ENCODE results near the gene BCL6B. TPM values are rescaled to one million over a fixed set of nuclear protein-coding genes. Genes with fewer than 3 reads are reported as not detected.
A peak's percentile ranks its signal among the peaks of the same experiment; 100 is the strongest.

The BCL6B gene
- total RNA-seq, 4 donors from 2014 or later = 0.15 to 1.9 (median 0.67) TPM

DNA sequence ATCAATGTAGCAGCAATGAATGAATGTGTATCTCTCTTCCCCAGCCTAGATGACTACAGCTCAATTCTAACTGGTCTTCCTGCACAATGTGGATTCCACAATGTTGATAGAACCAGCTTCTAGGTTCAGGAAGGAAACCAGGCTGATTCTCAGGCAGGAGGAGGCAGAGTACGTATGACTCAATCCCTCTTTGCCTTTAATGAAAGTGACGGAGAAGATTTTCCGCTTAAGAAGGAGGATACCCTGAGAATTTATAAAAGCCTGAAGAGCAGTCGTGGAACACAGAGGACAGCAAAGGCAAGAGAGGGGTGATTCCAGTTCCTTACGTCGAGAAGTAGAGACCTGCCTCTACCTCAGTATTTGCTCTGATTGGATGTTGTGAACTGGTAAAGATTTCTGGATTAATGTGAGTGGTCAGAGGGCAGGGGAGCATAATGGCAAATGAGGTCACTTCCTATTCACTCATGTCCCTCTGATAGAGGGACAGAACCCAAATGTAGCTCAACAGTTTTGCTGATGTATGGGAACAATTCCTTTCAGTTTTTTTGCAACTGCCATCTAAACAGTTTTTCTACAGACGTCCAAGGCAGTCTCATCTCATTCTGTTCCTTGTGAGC, 36.1 kb downstream of the BCL6B start:
- H3K27ac ChIP-seq = peak overlapping the region; percentile 53 to 84 (median 65)
- peaks cover 0 to 39% (median 7%) of the 10 kb centered on the region in 3 donors for H3K4me1 ChIP-seq
- DNase-seq = no peak
- H3K4me3 ChIP-seq = no peak overlapping the region
- 40 to 41% methylated on average over 7 of the region's 7 CpGs for WGBS, 2 donors
- TF ChIP-seq POLR2A (IDR thresholded peaks at IDR 0.05) = no peak
- H3K9me3 ChIP-seq = no peaks in the 10 kb centered on the region
- intact Hi-C loops (cut with DNase I) = no loop called here
- no peaks in the 10 kb centered on the region for H3K27me3 ChIP-seq
- H3K36me3 ChIP-seq = no peaks in the 10 kb centered on the region

DNA sequence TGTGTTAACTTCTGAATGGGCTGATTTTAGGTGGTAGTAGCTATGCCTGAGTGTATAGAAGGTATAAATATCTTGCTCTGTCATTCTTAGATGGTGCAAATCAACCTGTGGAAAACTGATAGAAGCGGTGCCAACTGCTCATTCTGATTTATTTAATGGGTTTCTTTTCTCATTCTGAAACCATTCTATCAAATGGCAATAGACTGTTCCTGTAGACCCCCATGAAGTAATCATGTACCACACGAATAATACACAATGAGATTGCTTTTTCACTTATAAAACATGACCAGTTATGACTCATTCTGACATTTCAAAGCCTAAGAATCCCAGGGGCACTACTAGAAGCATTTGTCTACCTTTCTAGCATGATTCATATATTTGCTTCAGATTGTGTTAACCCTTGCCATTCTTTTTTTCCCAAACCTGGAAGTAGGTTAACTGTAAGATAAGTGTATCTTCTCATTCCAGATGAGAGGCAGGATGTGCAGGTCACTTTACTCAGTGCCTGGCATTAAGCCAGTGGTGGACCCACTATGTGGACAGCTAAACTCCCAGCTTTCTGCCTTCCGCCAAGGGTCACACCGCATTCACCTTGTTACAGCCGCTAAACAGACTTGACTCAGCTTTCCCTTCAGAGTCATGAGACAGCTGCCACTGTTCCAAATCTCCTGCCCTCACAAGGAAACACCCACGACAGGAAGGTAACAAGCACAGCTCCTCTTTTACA, 37.5 kb downstream of the BCL6B start:
- Histone ChIP-seq H3K27ac (peak overlapping the region; percentile 59 to 86 (median 80)), H3K36me3 (no peaks in the 10 kb centered on the region), H3K4me1 (peaks cover 0 to 39% (median 7%) of the 10 kb centered on the region in 3 donors), H3K9me3 (no peaks in the 10 kb centered on the region), H3K27me3 (no peaks in the 10 kb centered on the region), H3K4me3 (peak overlapping the region in 1 of 4 donors; percentile 19)
- TF ChIP-seq, protein P1, sequence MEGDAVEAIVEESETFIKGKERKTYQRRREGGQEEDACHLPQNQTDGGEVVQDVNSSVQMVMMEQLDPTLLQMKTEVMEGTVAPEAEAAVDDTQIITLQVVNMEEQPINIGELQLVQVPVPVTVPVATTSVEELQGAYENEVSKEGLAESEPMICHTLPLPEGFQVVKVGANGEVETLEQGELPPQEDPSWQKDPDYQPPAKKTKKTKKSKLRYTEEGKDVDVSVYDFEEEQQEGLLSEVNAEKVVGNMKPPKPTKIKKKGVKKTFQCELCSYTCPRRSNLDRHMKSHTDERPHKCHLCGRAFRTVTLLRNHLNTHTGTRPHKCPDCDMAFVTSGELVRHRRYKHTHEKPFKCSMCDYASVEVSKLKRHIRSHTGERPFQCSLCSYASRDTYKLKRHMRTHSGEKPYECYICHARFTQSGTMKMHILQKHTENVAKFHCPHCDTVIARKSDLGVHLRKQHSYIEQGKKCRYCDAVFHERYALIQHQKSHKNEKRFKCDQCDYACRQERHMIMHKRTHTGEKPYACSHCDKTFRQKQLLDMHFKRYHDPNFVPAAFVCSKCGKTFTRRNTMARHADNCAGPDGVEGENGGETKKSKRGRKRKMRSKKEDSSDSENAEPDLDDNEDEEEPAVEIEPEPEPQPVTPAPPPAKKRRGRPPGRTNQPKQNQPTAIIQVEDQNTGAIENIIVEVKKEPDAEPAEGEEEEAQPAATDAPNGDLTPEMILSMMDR (IDR thresholded peaks at IDR 0.05) = no peak
- TF ChIP-seq POLR2A (IDR thresholded peaks at IDR 0.05) = no peak
- intact Hi-C loops (cut with DNase I) = no loop called here
- WGBS, 2 donors = 3 to 31% methylated on average over 6 of the region's 6 CpGs
- no peak for DNase-seq

DNA sequence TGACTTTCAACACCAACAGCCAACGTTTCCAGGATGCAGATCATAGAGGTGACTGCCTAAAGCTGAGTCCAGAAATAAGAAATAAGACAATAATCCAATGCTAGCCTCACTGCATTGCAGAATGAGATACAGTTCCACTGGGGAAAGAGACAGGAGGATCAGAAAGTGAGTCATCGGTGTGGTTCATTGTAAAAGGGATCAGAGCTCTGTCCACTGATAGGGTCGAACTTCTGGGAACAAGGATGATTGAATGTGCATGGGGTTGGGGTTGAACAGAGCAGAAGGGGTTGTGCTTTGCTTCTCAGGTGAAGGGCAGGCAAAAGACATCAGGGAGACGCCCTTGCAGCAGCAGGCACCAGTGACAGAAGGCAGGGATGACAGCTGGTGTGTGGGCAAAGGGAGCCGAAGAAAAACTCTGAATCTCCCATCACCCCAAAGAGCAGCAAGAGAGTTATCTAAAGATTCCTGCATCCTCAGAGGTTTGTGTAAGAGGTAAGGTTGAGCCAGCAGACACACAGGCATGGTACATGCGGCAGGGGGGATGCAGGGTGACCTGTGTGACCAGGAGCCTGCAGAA, 40.8 kb downstream of the BCL6B start:
- intact Hi-C loops (cut with DNase I) = no loop called here
- no peak for DNase-seq
- no peak overlapping the region for H3K4me3 ChIP-seq
- TF ChIP-seq, protein P1 (IDR thresholded peaks at IDR 0.05) = no peak
- no peak for TF ChIP-seq POLR2A (IDR thresholded peaks at IDR 0.05)
- H3K9me3 ChIP-seq = peaks cover 0 to 11% (median 9%) of the 10 kb centered on the region in 3 donors
- H3K36me3 ChIP-seq = no peaks in the 10 kb centered on the region
- no peak overlapping the region for H3K27ac ChIP-seq
- H3K4me1 ChIP-seq = peaks cover 0 to 35% (median 7%) of the 10 kb centered on the region in 3 donors
- H3K27me3 ChIP-seq = no peaks in the 10 kb centered on the region
- WGBS, 2 donors = 51 to 65% methylated on average over 6 of the region's 6 CpGs

DNA sequence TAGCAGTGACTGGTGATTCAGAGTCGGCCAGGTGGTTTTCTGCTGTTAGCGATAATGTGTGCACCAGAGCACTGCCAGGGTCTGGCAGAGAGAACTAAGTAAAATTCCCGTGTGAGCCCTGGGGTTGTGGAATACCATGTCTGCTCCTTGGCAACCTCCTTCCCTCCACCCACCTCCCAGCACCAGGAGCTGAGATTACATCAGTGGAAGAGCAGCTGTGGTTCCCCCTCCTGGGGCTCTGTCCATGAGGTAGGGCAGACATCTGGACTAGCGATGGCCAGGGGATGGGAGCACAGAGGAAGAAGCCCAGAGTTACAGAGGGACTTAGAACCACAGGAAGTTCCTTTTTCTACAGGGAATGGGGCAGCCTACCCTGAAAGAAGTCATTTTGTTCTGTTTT, 41.4 kb downstream of the BCL6B start:
- H3K4me3 ChIP-seq = no peak overlapping the region
- intact Hi-C loops (cut with DNase I) = no loop called here
- DNase-seq = no peak
- no peak overlapping the region for H3K27ac ChIP-seq
- no peaks in the 10 kb centered on the region for H3K27me3 ChIP-seq
- H3K36me3 ChIP-seq = no peaks in the 10 kb centered on the region
- peaks cover 0 to 29% (median 3%) of the 10 kb centered on the region in 3 donors for H3K4me1 ChIP-seq
- H3K9me3 ChIP-seq = peaks cover 0 to 14% (median 9%) of the 10 kb centered on the region in 3 donors
- TF ChIP-seq, protein P1 (IDR thresholded peaks at IDR 0.05) = no peak
- TF ChIP-seq POLR2A (IDR thresholded peaks at IDR 0.05) = no peak
- WGBS, 2 donors = 33 to 36% methylated on average over 3 of the region's 4 CpGs

DNA sequence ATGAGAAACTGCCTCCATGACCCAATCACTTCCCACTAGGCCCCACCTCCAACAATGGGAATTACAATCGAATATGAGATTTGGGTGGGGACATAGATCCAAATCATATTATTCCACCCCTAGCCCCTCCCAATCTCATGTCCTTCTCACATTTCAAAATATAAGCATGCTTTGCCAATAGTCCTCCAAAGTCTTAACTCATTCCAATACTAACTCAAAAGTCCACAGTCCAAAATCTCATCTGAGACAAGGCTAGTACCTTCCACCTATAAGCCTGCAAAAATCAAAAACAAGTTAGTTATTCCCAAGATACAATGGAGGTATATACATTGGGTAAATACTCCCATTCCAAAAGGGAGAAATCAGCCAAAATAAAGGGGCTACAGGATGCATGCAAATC, 44.3 kb downstream of the BCL6B start:
- H3K4me3 ChIP-seq = no peak overlapping the region
- TF ChIP-seq, protein P1 (IDR thresholded peaks at IDR 0.05) = no peak
- TF ChIP-seq POLR2A (IDR thresholded peaks at IDR 0.05) = no peak
- H3K36me3 ChIP-seq = no peaks in the 10 kb centered on the region
- DNase-seq = no peak
- intact Hi-C loops (cut with DNase I) = no loop called here
- peaks cover 0 to 9% (median 0%) of the 10 kb centered on the region in 3 donors for H3K4me1 ChIP-seq
- H3K27me3 ChIP-seq = no peaks in the 10 kb centered on the region
- no peak overlapping the region for H3K27ac ChIP-seq
- H3K9me3 ChIP-seq = peaks cover 0 to 14% (median 9%) of the 10 kb centered on the region in 3 donors
- 68 to 71% methylated on average over 1 of the region's 1 CpG for WGBS, 2 donors

All from esophagus squamous epithelium (tissue), 5 donors.